OCI-LY7 (cell line): ENCODE results near the gene NFATC1. TPM values are rescaled to one million over a fixed set of nuclear protein-coding genes. Genes with fewer than 3 reads are reported as not detected.

ENCODE experiments used
- BruUV-seq: library from RNA; stranded (reverse); fragments of 400-500 nt; replicated peaks from 2 replicates; lab custom pipeline; 2021; lab: Mats Ljungman, UMichigan
- CTCF ChIA-PET: fragments of 300-600 bp; sonication (Branson Sonifier 250); formaldehyde crosslinking; loops from one replicate; lab custom pipeline; 2022; ENCODE audit warnings: antibody characterized with exemption; ENCODE audit not compliant: unreplicated experiment; lab: Charles Lee
- POLR2A ChIA-PET: fragments of 300-600 bp; sonication (Branson Sonifier 250); formaldehyde crosslinking; loops from one replicate; lab custom pipeline; 2022; ENCODE audit warnings: antibody characterized with exemption; lab: Charles Lee
- DNase-seq: peaks from one replicate; pipeline ENCODE4 v3.0.0-alpha.2; 2015; ENCODE audit warnings: low spot score
- H2AFZ ChIP-seq: fragments of 200-600 bp; sonication (generic), shearing (Covaris generic); 2 replicates; pipeline ENCODE4 v1.6.1; 2014; ENCODE audit warnings: mild to moderate bottlenecking, antibody characterized with exemption, low read length, moderate library complexity
- H3K27ac ChIP-seq: fragments of 200-600 bp; sonication (generic); 2 replicates; pipeline ENCODE4 v1.5.1; 2014; ENCODE audit warnings: mixed run types, low read depth, mild to moderate bottlenecking, moderate library complexity, low read length, inconsistent platforms; ENCODE audit not compliant: poor library complexity, severe bottlenecking
- H3K36me3 ChIP-seq: fragments of 200-600 bp; sonication (generic); 2 replicates; pipeline ENCODE4 v1.6.1; 2014; ENCODE audit warnings: mild to moderate bottlenecking, antibody characterized with exemption, low read length, moderate library complexity, mixed read lengths; ENCODE audit not compliant: insufficient read depth
- H3K4me1 ChIP-seq: fragments of 200-600 bp; sonication (generic); 2 replicates; pipeline ENCODE4 v1.5.1; 2014; ENCODE audit warnings: mild to moderate bottlenecking, low read length; ENCODE audit not compliant: insufficient read depth, poor library complexity, severe bottlenecking
- H3K4me2 ChIP-seq: fragments of 200-600 bp; sonication (generic); 2 replicates; pipeline ENCODE4 v1.6.1; 2014; ENCODE audit warnings: mild to moderate bottlenecking, low read length
- H3K4me3 ChIP-seq: fragments of 200-600 bp; sonication (generic); 2 replicates; pipeline ENCODE4 v1.5.1; 2014; ENCODE audit warnings: mild to moderate bottlenecking, low read depth, low read length; ENCODE audit not compliant: poor library complexity, severe bottlenecking
- H3K79me2 ChIP-seq: fragments of 200-600 bp; sonication (generic); 2 replicates; pipeline ENCODE4 v1.6.1; 2016; ENCODE audit warnings: low read depth, mild to moderate bottlenecking, low read length, moderate library complexity, mixed read lengths; ENCODE audit not compliant: insufficient read depth
- H3K9me2 ChIP-seq: fragments of 200-600 bp; sonication (generic); 2 replicates; pipeline ENCODE4 v1.6.1; 2016; ENCODE audit warnings: mild to moderate bottlenecking, low read length, mixed read lengths; ENCODE audit not compliant: insufficient read depth
- H3K9me3 ChIP-seq: fragments of 200-600 bp; sonication (generic); 2 replicates; pipeline ENCODE4 v1.6.1; 2014; ENCODE audit warnings: mild to moderate bottlenecking, mixed run types, low read length, mixed read lengths
- H4K20me1 ChIP-seq: fragments of 200-600 bp; sonication (generic); 2 replicates; pipeline ENCODE4 v1.6.1; 2014; ENCODE audit warnings: mild to moderate bottlenecking, antibody characterized with exemption, low read length, moderate library complexity, mixed read lengths; ENCODE audit not compliant: insufficient read depth
- CTCF ChIP-seq: fragments of 200-600 bp; sonication (generic); conservative IDR thresholded peaks from 2 replicates; pipeline ENCODE4 v1.5.1; 2014; ENCODE audit warnings: mild to moderate bottlenecking, antibody characterized with exemption, low read length, moderate library complexity, mixed read lengths
- EZH2phosphoT487 ChIP-seq: fragments of 200-600 bp; sonication (generic); IDR thresholded peaks from 2 replicates; pipeline ENCODE4 v1.6.1; 2018; ENCODE audit warnings: low read depth, borderline replicate concordance, mild to moderate bottlenecking, mixed run types, antibody characterized with exemption, low read length, moderate library complexity, mixed read lengths
- intact Hi-C: fragments of 100-400 bp; cut with micrococcal nuclease; formaldehyde crosslinking; loops from one replicate; pipeline ENCODE4 v1.10.0; 2022; ENCODE audit not compliant: unreplicated experiment
- total RNA-seq, 2 experiments: library from RNA; depleted of rRNA in 1 of 2; stranded (reverse); fragments of >200 nt in 1 of 2; shearing (Covaris generic) in 1 of 2; gene quantifications; 2 replicates each; pipeline ENCODE4 v1.2.3, GENCODE V29; 2014 to 2022

Gene NFATC1
- total RNA-seq, 2 experiments from 2014 or later, result 23.6 to 50.4 TPM

GRCh38 chr18:79515331-79515730, 119.6 kb downstream of the NFATC1 start:
- POLR2A ChIA-PET, result interaction anchor here (0.8 kb wide), 1 partner anchor 117 kb away, joined by 6 read pairs; no protein-coding TSS in a partner anchor
- peak overlapping the region; percentile 61; the same call in 1 of the 2 replicates for H3K4me2 ChIP-seq
- no peaks in the 10 kb centered on the region for H3K9me3 ChIP-seq
- H3K4me3 ChIP-seq, result no peak overlapping the region
- no peaks in the 10 kb centered on the region for H4K20me1 ChIP-seq
- TF ChIP-seq CTCF (no peak), EZH2phosphoT487 (no peak)
- peak overlapping the region; percentile 28; the same call in 1 of the 2 replicates for H2AFZ ChIP-seq
- CTCF ChIA-PET, result no interaction called here
- peak overlapping the region; percentile 75 for H3K27ac ChIP-seq
- intact Hi-C loops, result no loop called here
- no peak for DNase-seq
- H3K9me2 ChIP-seq, result no peaks in the 10 kb centered on the region
- peaks cover 10% of the 10 kb centered on the region for H3K36me3 ChIP-seq
- H3K79me2 ChIP-seq, result no peaks in the 10 kb centered on the region
- peaks cover 50% of the 10 kb centered on the region for H3K4me1 ChIP-seq
- no TSS peak for BruUV-seq

GRCh38 chr18:79515944-79516351, 120.2 kb downstream of the NFATC1 start:
- BruUV-seq, result no TSS peak
- Histone ChIP-seq H3K4me3 (peak overlapping the region; percentile 35), H3K9me3 (no peaks in the 10 kb centered on the region), H3K36me3 (peaks cover 10% of the 10 kb centered on the region), H3K9me2 (no peaks in the 10 kb centered on the region), H4K20me1 (no peaks in the 10 kb centered on the region), H3K4me2 (peak overlapping the region; percentile 61), H3K79me2 (no peaks in the 10 kb centered on the region), H3K27ac (peak overlapping the region; percentile 75), H2AFZ (peak overlapping the region; percentile 28; the same call in 1 of the 2 replicates), H3K4me1 (peaks cover 56% of the 10 kb centered on the region)
- ChIA-PET POLR2A (no interaction called here), CTCF (no interaction called here)
- intact Hi-C loops, result no loop called here
- TF ChIP-seq CTCF (no peak), EZH2phosphoT487 (no peak)
- peak; percentile 53 for DNase-seq

- intact Hi-C loops, result no loop called here
- no peaks in the 10 kb centered on the region for H3K9me3 ChIP-seq
- TF ChIP-seq CTCF (no peak), EZH2phosphoT487 (no peak)
- POLR2A ChIA-PET, result no interaction called here
- peak overlapping the region; percentile 61 for H3K4me2 ChIP-seq
- no peak for DNase-seq
- CTCF ChIA-PET, result no interaction called here
- H3K4me3 ChIP-seq, result peak overlapping the region; percentile 35
- H3K9me2 ChIP-seq, result no peaks in the 10 kb centered on the region
- H3K4me1 ChIP-seq, result peaks cover 61% of the 10 kb centered on the region
- no peaks in the 10 kb centered on the region for H4K20me1 ChIP-seq
- H2AFZ ChIP-seq, result peak overlapping the region; percentile 28; the same call in 1 of the 2 replicates
- peak overlapping the region; percentile 75 for H3K27ac ChIP-seq
- H3K36me3 ChIP-seq, result peaks cover 10% of the 10 kb centered on the region
- no TSS peak for BruUV-seq
- H3K79me2 ChIP-seq, result no peaks in the 10 kb centered on the region
Measured at GRCh38 chr18:79516441-79516931, 120.8 kb downstream of the NFATC1 start.
